PC-9 (cell line): ENCODE results near the gene FAM193B. TPM values are rescaled to one million over a fixed set of nuclear protein-coding genes. Genes with fewer than 3 reads are reported as not detected.

ENCODE experiments used
- BruUV-seq: library from RNA; stranded (reverse); fragments of 400-500 nt; replicated peaks from 2 replicates; lab custom pipeline; 2021; lab: Mats Ljungman, UMichigan
- CTCF ChIA-PET: fragments of 300-600 bp; sonication (Branson Sonifier 250); formaldehyde crosslinking; loops from one replicate; lab custom pipeline; 2022; ENCODE audit warnings: antibody characterized with exemption; lab: Charles Lee
- POLR2A ChIA-PET: fragments of 300-600 bp; sonication (Branson Sonifier 250); formaldehyde crosslinking; loops from one replicate; lab custom pipeline; 2022; ENCODE audit warnings: antibody characterized with exemption; ENCODE audit not compliant: unreplicated experiment; lab: Charles Lee
- DNase-seq, 2 experiments: peaks; one replicate each; pipeline versions ENCODE4 v3.0.0 to v3.0.0-alpha.2; 2015 to 2022; ENCODE audit warnings: mixed read lengths in 1 of 2
- H2AFZ ChIP-seq: fragments of 200-600 bp; sonication (generic); 2 replicates; pipeline ENCODE4 v1.8.1; 2017; ENCODE audit warnings: antibody characterized with exemption
- H3F3A ChIP-seq: fragments of 200-600 bp; sonication (generic); 2 replicates; pipeline ENCODE4 v1.8.1; 2017; ENCODE audit warnings: antibody characterized with exemption, mild to moderate bottlenecking, low read depth; ENCODE audit not compliant: insufficient read depth
- H3K27ac ChIP-seq: fragments of 200-600 bp; sonication (generic); 2 replicates; pipeline ENCODE4 v1.6.1; 2016; ENCODE audit warnings: mixed run types
- H3K27me3 ChIP-seq: fragments of 200-600 bp; sonication (generic); 2 replicates; pipeline ENCODE4 v1.6.1; 2016; ENCODE audit warnings: low read depth, mixed run types; ENCODE audit not compliant: insufficient read depth
- H3K36me3 ChIP-seq: fragments of 200-600 bp; sonication (generic); 2 replicates; pipeline ENCODE4 v1.6.1; 2016; ENCODE audit warnings: low read depth, mixed run types
- H3K4me1 ChIP-seq: fragments of 200-600 bp; sonication (generic); replicated peaks from 2 replicates; pipeline ENCODE4 v1.6.1; 2016; ENCODE audit warnings: mixed run types; ENCODE audit not compliant: insufficient read depth
- H3K4me2 ChIP-seq: fragments of 200-600 bp; sonication (generic); 2 replicates; pipeline ENCODE4 v1.6.1; 2017; ENCODE audit warnings: mixed run types
- H3K4me3 ChIP-seq: fragments of 200-600 bp; sonication (generic); 2 replicates; pipeline ENCODE4 v1.6.1; 2016; ENCODE audit warnings: mixed run types
- H3K79me2 ChIP-seq: fragments of 200-600 bp; sonication (generic); 2 replicates; pipeline ENCODE4 v1.6.1; 2017; ENCODE audit warnings: low read depth, mixed run types
- H3K9me2 ChIP-seq: fragments of 200-600 bp; sonication (generic); 2 replicates; pipeline ENCODE4 v1.8.1; 2017; ENCODE audit warnings: mild to moderate bottlenecking; ENCODE audit not compliant: insufficient read depth
- H3K9me3 ChIP-seq: fragments of 200-600 bp; sonication (generic); 2 replicates; pipeline ENCODE4 v1.8.1; 2016; ENCODE audit warnings: low read depth; ENCODE audit not compliant: insufficient read depth
- H4K20me1 ChIP-seq: fragments of 200-600 bp; sonication (generic); 2 replicates; pipeline ENCODE4 v1.8.1; 2017; ENCODE audit not compliant: insufficient read depth
- EZH2 ChIP-seq: fragments of 200-600 bp; sonication (generic); IDR thresholded peaks from 2 replicates; pipeline ENCODE4 v1.8.0; 2017; ENCODE audit warnings: antibody characterized with exemption, low read depth
- intact Hi-C: fragments of 100-400 bp; cut with micrococcal nuclease; formaldehyde crosslinking; loops from one replicate; pipeline ENCODE4 v1.10.0; 2022; ENCODE audit not compliant: unreplicated experiment
- total RNA-seq: library from RNA; stranded (reverse); gene quantifications from 2 replicates; pipeline ENCODE4 v1.2.3, GENCODE V29; 2021
- TF ChIP-seq, protein P1 (sequence below): fragments of 200-600 bp; sonication (generic); conservative IDR thresholded peaks from 2 replicates; pipeline ENCODE4 v1.6.1; 2017; ENCODE audit warnings: mixed run types, antibody characterized with exemption, mild to moderate bottlenecking, moderate library complexity

Gene FAM193B
- total RNA-seq, 1 experiment from 2014 or later, result 70.4 TPM

DNA sequence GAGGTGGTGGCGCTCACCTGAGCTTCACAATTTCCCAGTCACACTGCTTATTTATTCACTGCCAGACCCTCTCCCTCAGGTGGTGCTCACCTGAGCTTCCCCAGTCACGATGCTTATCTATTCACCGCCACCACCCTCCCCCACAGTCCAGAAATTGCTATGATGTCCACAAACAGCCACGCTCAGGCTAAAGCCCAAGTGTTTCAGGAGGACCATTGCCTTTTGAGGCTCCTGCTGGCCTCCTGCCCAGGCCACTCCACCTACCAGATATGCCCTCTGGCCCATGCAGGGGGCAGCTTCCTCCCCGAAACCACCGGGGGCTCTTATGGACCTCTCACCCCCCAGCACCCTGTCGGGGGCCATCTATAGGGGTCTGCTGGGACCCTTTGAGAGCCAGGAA lies 61.5 kb downstream of the FAM193B start:
- CTCF ChIA-PET, result no interaction called here
- Histone ChIP-seq H3F3A (peaks cover 31% of the 10 kb centered on the region; the same call in 1 of the 2 replicates), H2AFZ (no peak overlapping the region), H3K27ac (peak overlapping the region; percentile 65), H3K4me3 (no peak overlapping the region), H3K4me1 (peaks cover 36% of the 10 kb centered on the region), H3K9me2 (no peaks in the 10 kb centered on the region), H3K36me3 (peaks cover 4% of the 10 kb centered on the region; the same call in 1 of the 2 replicates), H3K9me3 (no peaks in the 10 kb centered on the region), H3K79me2 (peaks cover 36% of the 10 kb centered on the region), H4K20me1 (no peaks in the 10 kb centered on the region), H3K27me3 (no peaks in the 10 kb centered on the region), H3K4me2 (peak overlapping the region; percentile 82; the same call in 1 of the 2 replicates)
- POLR2A ChIA-PET, result interaction anchor here (1.1 kb wide), 1 partner anchor 67 kb away, joined by 4 read pairs; no protein-coding TSS in a partner anchor
- intact Hi-C loops, result no loop called here
- DNase-seq, result no peak
- no TSS peak for BruUV-seq
- TF ChIP-seq, protein P1, sequence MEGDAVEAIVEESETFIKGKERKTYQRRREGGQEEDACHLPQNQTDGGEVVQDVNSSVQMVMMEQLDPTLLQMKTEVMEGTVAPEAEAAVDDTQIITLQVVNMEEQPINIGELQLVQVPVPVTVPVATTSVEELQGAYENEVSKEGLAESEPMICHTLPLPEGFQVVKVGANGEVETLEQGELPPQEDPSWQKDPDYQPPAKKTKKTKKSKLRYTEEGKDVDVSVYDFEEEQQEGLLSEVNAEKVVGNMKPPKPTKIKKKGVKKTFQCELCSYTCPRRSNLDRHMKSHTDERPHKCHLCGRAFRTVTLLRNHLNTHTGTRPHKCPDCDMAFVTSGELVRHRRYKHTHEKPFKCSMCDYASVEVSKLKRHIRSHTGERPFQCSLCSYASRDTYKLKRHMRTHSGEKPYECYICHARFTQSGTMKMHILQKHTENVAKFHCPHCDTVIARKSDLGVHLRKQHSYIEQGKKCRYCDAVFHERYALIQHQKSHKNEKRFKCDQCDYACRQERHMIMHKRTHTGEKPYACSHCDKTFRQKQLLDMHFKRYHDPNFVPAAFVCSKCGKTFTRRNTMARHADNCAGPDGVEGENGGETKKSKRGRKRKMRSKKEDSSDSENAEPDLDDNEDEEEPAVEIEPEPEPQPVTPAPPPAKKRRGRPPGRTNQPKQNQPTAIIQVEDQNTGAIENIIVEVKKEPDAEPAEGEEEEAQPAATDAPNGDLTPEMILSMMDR, result no peak
- no peak for TF ChIP-seq EZH2

DNA sequence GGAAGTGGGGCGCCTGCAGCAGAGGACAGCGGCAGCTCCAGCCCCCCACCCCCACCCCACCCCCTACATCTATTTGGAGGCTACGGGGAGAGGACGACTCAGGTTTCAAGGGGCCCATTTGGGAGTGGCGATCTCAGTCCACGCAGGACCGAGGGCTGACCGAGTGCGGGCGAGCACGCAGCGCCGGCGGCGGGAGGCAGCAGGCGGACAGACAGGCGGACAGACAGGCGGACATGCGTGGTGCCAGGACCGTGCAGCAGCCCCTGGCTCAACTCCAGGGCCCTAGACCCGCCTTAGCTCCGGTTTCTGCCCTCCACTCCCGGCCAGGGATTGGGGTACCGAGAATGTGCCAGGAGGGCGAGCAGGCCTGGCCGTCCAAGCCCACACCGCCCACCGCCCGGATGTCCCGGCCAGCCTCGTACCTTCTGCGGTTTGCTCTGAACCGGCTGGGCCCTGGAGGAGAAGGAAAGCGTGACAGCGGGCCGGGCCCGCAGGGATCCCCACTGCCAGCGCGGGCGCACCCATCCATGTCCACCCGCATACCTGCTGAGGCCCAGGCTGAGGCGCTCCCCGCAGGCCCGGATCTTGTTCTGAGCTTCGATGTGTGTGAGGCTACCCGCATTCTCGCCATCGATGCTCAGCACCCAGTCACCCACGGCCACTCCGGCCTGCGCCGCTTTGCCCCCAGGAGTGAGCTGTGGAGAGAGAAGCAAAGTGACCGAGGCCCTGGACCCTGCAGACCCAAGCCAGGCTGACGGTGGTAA lies 62.2 kb downstream of the FAM193B start:
- H3K27me3 ChIP-seq, result no peaks in the 10 kb centered on the region
- no peak overlapping the region for H3K4me3 ChIP-seq
- H2AFZ ChIP-seq, result no peak overlapping the region
- ChIA-PET POLR2A (interaction anchor here (0.6 kb wide), 1 partner anchor 13 kb away, joined by 3 read pairs; no protein-coding TSS in a partner anchor), CTCF (no interaction called here)
- no peaks in the 10 kb centered on the region for H4K20me1 ChIP-seq
- H3K79me2 ChIP-seq, result peaks cover 36% of the 10 kb centered on the region
- no TSS peak for BruUV-seq
- no peak overlapping the region for H3K4me2 ChIP-seq
- peaks cover 35% of the 10 kb centered on the region for H3K4me1 ChIP-seq
- TF ChIP-seq EZH2, result no peak
- TF ChIP-seq, protein P1, result no peak
- DNase-seq, result no peak
- peaks cover 4% of the 10 kb centered on the region; the same call in 1 of the 2 replicates for H3K36me3 ChIP-seq
- intact Hi-C loops, result no loop called here
- H3K27ac ChIP-seq, result 0 out of 2 replicates have a peak overlapping the region, but pooled peaks have one; percentile 65
- no peaks in the 10 kb centered on the region for H3K9me2 ChIP-seq
- peaks cover 35% of the 10 kb centered on the region; the same call in 1 of the 2 replicates for H3F3A ChIP-seq
- H3K9me3 ChIP-seq, result no peaks in the 10 kb centered on the region

DNA sequence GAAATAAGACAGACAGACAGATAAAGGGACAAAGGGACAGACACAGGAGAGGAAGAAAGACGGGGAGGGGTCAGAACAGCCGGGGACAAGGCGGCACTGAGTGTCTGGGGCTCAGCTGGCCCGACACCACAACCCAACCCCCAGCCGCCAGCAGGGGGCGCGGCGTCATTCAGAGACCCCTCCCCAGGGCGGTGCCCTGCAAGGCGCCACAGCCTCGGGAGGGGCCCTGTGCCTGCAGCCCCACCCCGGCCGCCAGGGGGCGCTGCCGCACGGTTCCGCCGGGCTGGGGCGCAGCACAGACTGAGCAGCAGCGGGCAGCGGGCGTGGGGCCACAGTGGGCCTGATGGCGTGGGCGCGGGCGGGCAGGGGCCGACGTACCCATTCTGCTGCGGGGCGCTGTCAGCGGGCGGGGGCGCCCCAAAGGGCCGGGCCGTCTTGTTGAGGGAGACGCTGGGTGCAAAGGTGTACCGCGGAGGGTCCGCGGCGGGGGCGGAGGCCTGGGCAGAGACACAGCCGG lies 62.9 kb downstream of the FAM193B start:
- TF ChIP-seq, protein P1, result peak; percentile 45; the same call in 1 of the 2 replicates
- no peak for TF ChIP-seq EZH2
- Histone ChIP-seq H3K27ac (no peak overlapping the region), H3F3A (peaks cover 37% of the 10 kb centered on the region; the same call in 1 of the 2 replicates), H2AFZ (no peak overlapping the region), H3K36me3 (peaks cover 4% of the 10 kb centered on the region; the same call in 1 of the 2 replicates), H3K9me3 (no peaks in the 10 kb centered on the region), H3K4me3 (no peak overlapping the region), H3K4me2 (no peak overlapping the region), H4K20me1 (no peaks in the 10 kb centered on the region), H3K9me2 (no peaks in the 10 kb centered on the region), H3K79me2 (peaks cover 36% of the 10 kb centered on the region), H3K27me3 (no peaks in the 10 kb centered on the region), H3K4me1 (peaks cover 35% of the 10 kb centered on the region)
- BruUV-seq, result no TSS peak
- POLR2A ChIA-PET, result no interaction called here
- DNase-seq, result no peak
- intact Hi-C loops, result no loop called here
- CTCF ChIA-PET, result no interaction called here
